Measurements from ENCODE around the gene BRD1.

Gene BRD1

GRCh38 chr22:49768077-49768910 lies 59.4 kb downstream of the BRD1 start:
- peaks cover 20% of the 10 kb centered on the region for H3K27me3 ChIP-seq
- peaks cover 0 to 3% of the 10 kb centered on the region in 2 experiments for H3K4me1 ChIP-seq (ENCODE audit: control insufficient read depth in 1 of 2, insufficient read depth in 1 of 2, low read depth in 1 of 2, low read length in 1 of 2)
- no peak for TF ChIP-seq CTCF (IDR thresholded peaks at IDR 0.05)
- no peaks in the 10 kb centered on the region for H3K9me3 ChIP-seq
- H3K4me3 ChIP-seq (ENCODE audit: low read depth in 1 of 2, low read length in 1 of 2) = no peak overlapping the region
- no peak overlapping the region for H3K27ac ChIP-seq
- H3K36me3 ChIP-seq = peaks cover 23% of the 10 kb centered on the region

- Histone ChIP-seq H3K27ac (no peak overlapping the region), H3K4me1 (ENCODE audit: control insufficient read depth in 1 of 2, insufficient read depth in 1 of 2, low read depth in 1 of 2, low read length in 1 of 2) (peaks cover 0 to 3% of the 10 kb centered on the region in 2 experiments), H3K27me3 (peaks cover 20% of the 10 kb centered on the region), H3K4me3 (ENCODE audit: low read depth in 1 of 2, low read length in 1 of 2) (no peak overlapping the region), H3K36me3 (peaks cover 15% of the 10 kb centered on the region), H3K9me3 (no peaks in the 10 kb centered on the region)
- peak; percentile 51 for TF ChIP-seq CTCF (IDR thresholded peaks at IDR 0.05)
Measured at GRCh38 chr22:49767355-49768062, 60.2 kb downstream of the BRD1 start.

GRCh38 chr22:49765951-49766350 lies 61.7 kb downstream of the BRD1 start:
- no peaks in the 10 kb centered on the region for H3K36me3 ChIP-seq

GRCh38 chr22:49765091-49765771 lies 62.4 kb downstream of the BRD1 start:
- Histone ChIP-seq H3K4me3 (ENCODE audit: low read depth in 1 of 2, low read length in 1 of 2) (no peak overlapping the region), H3K36me3 (no peaks in the 10 kb centered on the region), H3K4me1 (ENCODE audit: control insufficient read depth in 1 of 2, insufficient read depth in 1 of 2, low read depth in 1 of 2, low read length in 1 of 2) (peaks cover 6 to 11% of the 10 kb centered on the region in 2 experiments), H3K27me3 (peaks cover under 1% of the 10 kb centered on the region), H3K9me3 (no peaks in the 10 kb centered on the region), H3K27ac (no peak overlapping the region)
- no peak for TF ChIP-seq CTCF (IDR thresholded peaks at IDR 0.05)

More at GRCh38 chr22:49765951-49766350, 61.7 kb downstream of the BRD1 start:
- Histone ChIP-seq H3K4me1 (ENCODE audit: control insufficient read depth in 1 of 2, insufficient read depth in 1 of 2, low read depth in 1 of 2, low read length in 1 of 2) (peaks cover 4 to 6% of the 10 kb centered on the region in 2 experiments), H3K27me3 (peaks cover 7% of the 10 kb centered on the region), H3K27ac (no peak overlapping the region), H3K4me3 (ENCODE audit: low read depth in 1 of 2, low read length in 1 of 2) (no peak overlapping the region), H3K9me3 (no peaks in the 10 kb centered on the region)
- TF ChIP-seq CTCF (IDR thresholded peaks at IDR 0.05) = no peak

- TF ChIP-seq CTCF (IDR thresholded peaks at IDR 0.05) = no peak
- no peaks in the 10 kb centered on the region for H3K36me3 ChIP-seq
- no peak overlapping the region for H3K27ac ChIP-seq
- peaks cover 6 to 11% of the 10 kb centered on the region in 2 experiments for H3K4me1 ChIP-seq (ENCODE audit: control insufficient read depth in 1 of 2, insufficient read depth in 1 of 2, low read depth in 1 of 2, low read length in 1 of 2)
- H3K4me3 ChIP-seq (ENCODE audit: low read depth in 1 of 2, low read length in 1 of 2) = no peak overlapping the region
- H3K27me3 ChIP-seq = no peaks in the 10 kb centered on the region
- H3K9me3 ChIP-seq = no peaks in the 10 kb centered on the region
Measured at GRCh38 chr22:49764127-49764581, 63.5 kb downstream of the BRD1 start.
